ENCODE results near the gene ATP2B2.
"Not testable (repeated sequence)": the region's sequence is repeated elsewhere in the genome, so short reads cannot be mapped to it uniquely, and the experiment has no call there.

Gene ATP2B2

DNA sequence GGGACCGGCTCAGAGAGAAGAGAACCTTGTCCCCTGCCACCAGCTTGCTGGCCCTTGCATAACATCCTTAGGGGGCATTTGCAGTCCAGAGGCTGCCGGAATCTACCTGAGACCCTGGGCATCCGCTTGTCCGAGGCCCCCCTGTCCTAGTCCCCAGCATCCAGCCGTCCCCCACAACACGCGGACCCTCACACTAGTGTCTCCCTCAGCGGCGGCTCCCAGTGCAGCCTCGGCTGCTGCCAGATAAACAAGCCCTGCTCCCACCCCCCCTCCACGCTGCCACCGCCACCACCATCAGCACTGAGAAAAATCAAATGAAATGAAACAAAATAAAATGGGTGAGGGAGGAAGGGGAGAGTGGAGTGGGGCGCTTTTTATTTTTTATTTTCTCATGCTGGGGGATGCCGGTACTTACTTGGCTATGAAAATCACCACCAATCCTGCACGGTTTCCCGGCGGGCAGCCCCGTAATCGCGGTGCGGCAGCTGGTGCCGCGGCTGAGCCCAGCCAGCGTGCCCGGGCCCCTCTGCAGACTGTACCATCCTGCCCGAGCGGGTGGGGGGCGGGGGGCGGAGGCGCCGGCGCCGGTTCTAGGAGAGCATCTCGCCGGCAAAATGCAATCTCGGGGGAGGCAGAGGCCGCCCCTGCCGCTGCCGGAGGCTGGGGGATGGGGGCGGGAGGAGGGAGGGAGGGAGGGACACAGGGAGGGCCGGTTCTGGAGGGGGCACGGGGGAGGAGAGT, at the start of gene ATP2B2:
Gene ATP2B2, minus strand, starts transcription at position 537 of the 741 bp plus-strand sequence. CDS start 56,043 bp downstream, outside the sequence.
- DNase-seq, result peak in 3 of 14 donors; percentile 36 to 65 (median 47)

DNA sequence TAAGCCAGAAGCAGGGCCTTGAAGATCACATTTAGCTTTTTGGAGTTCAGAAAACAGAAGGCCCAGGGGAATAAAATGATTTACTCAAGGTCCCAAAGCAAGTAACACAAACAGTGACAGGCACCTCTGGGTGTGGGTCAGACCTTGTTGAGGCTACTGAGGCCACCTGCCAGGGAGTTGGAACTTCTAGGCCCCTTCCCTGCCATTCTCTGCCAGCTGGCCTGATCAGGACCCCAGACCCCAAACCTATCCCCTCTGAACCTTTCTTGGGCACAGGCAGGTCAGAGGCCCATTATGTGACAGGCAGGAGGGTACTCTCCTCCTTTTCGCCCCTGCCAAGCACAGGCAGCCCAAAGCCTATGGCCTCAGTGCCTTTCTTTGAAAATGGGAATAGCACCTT, 49.4 kb upstream of the ATP2B2 start:
- DNase-seq, result no peak

DNA sequence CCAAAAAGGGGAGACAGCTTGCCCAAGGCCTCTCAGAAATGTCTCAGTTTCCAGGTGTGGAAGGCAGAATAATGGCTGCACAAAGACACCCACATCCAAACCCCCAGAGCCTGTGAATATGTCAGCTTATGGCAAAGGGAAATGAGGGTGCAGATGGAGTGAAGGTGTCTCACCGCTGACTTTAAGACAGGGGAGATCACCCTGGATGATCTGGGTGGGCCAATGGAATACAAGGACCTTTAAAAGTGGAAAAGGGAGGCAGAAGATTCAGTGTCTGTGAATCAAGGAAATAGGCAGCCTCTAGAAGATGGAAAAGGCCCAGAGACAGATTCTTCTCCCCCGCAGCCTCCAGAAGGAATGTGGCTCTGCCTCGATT, 48.8 kb upstream of the ATP2B2 start:
- DNase-seq, result no peak

DNA sequence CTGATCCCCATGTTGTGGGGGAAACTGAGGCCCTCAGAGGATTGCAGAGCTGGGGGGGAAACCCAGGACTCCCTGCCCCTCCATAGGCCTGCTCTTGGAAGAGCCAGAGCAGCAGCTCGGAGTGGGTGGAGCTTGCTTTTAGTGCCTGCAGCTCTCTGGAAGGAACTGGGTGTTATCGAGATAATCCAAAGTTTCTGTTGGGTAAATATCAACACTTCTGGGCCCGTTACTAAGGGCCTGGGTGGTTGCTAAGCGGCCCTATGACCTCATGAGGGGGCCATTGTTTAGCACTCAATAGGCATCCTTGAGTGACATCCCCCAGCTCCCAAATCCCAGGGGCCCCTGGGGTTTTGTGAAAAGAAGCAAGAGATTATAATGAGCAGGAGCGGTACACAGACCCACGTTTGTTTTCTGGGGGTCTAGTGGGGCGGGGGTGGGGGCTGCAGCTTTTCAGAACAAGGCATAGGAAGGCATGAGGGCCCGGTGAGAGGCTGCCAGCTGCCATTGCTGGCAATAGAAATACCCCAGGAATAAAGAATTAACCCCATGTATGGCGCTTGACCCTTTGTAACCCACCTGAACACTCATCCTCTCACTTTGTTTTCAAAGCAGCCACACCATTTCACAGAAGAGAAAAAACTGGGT, 48.3 kb upstream of the ATP2B2 start:
- peak in 3 of 14 donors; percentile 10 to 17 (median 16) for DNase-seq

DNA sequence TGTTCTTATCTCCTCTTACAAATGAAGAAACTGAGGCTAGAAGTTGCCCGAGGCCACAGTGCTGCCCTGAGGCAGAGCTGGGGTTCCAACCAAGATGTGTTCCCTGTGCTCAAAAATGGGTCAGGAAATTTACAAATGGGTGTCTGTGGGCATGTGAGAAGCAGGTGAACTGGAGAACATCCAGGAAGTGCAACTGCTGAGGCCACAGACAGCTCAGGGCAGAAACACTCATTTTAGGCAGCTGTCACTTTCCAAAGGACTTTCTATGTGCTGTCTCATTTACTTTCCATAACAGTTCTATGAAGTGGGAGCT, 47.2 kb upstream of the ATP2B2 start:
- DNase-seq, result peak in 1 of 14 donors; percentile 63

DNA sequence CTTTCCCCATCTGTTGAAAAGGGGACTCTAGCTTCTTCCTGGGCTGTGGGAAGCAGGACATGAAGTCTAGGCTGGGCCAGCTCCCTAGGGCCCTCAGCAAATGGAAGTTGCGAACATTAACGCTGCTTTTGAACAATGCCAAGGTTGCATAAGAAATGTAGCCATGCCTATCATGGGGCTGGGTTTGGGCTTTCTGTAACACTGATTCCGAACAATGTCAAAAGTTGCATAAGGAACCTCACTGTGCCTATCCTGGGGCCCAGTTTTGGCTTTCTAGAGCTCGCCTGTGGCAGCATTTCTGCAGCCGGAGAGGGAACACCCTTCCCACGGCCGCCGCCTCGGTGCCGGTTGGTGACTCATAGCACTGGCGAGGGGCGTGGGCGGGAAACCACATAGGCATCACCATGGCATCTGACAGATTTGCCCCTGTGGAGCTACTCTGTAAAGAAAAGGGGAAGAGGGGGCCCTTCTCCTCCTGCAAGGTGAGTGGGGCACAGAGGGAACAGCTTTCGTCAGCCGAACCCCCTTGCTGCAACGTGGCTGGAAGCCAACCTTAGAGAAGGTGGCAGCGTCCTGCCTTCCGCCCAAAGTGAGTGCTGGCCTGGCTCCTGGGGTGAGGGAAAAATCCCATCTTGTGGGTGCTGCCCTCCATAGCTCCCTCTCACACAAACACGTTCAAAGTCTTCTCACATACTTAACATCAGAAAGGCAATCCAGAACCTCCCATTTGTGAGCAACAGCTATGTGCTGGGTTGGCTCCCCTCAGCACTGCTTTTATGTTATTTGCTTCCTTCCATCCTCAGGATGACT, 46.6 kb upstream of the ATP2B2 start:
- DNase-seq, result peak in 2 of 14 donors; percentile 17 to 63

DNA sequence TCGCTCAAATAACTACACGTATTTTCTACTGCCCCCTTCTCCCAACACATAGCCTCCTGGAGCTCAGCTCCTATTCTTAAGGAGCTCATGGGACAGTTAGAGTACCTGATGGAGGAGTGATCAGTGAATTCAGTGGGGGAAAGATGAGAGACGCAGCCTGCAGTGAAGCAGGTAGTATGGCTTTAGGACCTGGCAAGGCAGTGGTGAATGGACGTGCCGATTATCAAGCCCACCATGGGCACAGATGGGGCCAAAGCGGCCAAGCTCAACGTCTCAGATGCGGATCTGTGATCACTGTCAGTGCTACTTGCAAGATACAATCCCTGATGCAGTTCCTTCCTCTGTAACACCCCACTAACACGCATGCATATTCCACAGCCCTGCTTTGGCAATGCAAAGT, 45.8 kb upstream of the ATP2B2 start:
- no peak for DNase-seq

DNA sequence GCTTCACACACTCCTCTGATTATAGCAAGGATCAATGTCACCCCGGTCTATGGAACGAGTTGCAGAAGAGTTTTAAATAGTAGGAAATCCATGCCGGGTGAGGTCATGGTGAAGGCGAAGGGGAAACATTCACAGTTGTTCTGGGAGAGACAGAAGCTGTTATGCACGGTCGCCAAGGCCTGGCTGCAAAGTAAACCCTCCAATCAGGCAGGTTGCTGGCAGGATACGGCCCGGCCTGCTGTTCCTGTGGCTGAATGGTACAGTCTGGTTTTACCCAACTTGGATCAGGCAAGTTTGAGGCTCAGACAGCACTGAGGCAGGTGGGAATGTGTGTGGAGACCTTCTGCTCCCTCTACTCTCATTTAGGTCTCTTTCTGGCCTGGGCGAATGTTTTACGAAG, 45.3 kb upstream of the ATP2B2 start:
- DNase-seq, result peak in 1 of 14 donors; percentile 74

DNA sequence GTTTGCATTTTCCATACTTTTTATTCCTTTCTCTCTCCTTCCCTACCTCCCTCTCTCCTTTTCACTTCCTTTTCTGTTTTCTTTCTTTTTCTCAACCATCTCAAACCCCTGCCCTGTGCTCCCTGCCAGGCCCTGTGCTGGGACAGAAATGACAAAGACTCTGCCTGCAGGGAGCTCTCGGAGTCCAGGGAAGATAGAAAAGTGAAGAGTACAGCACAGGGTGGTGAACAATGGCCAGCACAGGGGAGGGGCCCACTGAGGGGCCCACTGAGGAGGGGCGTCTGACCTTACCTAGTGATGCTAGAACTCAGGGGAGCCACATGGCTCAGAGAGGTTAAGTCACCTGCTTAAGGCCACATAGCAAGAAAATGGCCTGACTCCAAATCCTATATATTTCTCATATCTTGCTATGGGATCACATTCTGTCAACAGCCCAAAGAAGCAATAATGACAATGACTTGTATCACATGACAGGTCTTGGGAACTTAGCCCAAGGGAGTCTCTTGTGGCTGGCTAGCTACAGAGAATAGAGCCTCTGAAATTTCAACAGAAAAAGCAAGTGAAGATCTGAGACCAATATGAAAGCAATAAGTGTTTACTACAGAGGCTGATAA, 44.3 kb upstream of the ATP2B2 start:
- DNase-seq, result no peak

DNA sequence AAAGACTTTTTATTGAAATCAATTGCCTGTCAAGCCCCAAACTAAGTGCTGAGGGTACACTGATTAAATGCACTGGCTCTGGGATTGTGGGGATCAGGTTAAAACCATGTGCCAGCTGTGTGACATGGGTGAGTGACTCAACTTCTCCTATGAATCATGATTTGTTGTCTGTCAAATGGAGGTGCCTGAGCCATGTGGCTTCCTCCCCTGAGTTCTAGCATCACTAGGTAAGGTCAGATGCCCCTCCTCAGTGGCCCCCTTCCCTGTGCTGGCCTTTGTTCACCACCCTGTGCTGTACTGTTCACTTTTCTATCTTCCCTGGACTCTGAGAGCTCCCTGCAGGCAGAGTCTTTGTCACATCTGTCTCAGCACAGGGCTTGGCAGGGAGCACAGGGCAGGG, 43.6 kb upstream of the ATP2B2 start:
- no peak for DNase-seq

DNA sequence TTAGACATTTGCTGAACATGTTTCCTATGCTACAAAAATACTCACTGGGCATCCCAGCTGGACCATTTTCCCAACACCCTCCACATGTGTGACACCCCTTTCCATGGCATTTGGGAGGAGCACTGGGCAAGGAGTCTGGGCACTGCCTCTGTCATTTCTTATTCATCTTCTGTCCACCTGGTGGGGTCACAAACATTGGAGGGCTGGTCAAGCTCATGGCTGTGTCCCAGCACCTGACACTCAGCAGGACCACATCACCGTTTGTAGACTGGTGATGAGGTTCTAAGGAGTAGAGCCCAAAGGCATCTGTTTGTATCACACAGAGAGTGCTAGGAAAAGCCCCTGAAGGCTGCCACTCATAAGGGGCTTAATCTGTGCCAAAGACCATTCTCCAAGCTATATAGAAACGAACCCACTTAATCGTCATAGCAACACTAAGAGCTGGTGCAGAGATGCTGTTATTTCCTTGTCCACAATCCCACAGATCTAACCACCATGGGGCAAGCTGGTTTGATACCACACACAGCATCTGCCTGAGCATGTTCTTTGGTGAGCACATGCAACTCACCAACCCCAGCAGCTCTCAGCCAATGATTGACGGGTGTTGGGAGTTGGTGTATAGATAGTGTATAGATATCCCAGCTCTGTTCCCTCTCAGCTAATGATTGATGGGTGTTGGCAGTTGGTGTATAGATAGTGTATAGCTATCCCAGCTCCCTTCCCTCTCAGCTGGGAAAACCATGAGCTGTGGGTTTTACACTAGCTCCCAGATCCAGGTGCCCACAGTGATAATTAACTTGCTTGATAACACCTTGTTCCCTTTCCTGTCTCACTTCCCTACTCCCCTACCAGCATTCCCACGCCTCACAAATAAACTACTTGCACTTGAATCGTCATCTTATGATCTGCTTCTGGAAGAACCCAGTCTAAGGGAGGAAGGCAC, 42.7 kb upstream of the ATP2B2 start:
- no peak for DNase-seq

DNA sequence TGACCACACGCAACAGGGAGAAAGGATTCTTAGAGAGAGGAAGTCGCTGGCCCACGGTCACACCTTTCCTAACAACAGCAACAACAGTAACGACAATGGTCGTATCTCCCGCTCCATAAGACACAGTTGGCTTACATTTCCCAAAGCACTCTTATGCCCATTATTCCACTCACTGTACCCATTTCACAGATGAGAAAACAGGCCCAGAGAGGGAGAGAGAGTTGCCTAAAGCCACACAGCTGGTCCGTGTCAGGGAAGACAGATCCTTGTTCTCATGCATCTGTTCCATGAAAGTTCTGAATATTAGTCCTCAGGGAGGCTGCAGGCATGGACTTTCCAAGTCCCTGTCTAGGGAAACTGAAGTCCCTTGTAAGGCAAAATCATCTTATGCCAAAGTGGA, 42.0 kb upstream of the ATP2B2 start:
- DNase-seq, result no peak

DNA sequence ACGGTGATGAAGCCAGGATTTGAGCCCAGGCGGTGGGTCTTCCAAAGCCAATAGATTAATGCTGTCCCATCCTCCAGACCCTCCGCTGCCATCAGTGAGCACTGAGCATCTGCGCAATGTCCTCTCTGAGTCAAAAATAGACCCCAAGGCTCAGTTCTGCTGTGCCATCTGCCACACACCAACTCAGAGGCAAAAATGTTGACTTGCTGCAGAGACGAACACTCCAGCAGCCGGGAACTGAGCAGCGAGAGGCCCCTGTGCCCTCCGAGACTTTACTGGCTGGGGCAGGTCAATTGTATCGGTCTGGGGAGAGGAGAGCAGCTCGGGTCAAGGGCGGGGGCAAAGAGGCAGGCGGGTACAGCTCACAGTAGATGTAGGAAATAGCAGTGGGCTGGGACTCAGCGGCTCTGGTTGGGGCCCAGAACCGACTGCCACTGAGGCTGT, 41.5 kb upstream of the ATP2B2 start:
- peak in 1 of 14 donors; percentile 79 for DNase-seq

DNA sequence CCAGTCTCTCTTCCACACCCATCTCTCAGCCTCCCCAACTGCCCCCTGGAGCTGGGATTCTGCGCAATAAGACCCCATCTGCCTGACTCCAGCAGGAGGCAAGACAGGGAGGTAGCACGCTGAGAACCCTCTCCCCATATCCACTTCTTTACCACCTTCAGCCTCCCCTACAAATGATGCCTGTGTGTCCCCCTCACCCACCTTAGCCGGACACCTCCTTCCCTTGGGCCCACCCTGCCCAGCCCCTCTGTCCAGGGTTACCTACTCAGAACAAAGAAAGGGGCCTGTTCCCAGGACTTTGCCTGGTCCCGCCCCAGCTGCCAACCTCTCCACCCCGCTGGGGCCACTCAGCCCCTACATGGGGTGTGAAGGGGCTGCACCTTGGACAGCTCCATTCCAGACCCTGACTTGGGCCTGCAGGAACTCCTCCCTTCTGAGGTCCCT, 40.8 kb upstream of the ATP2B2 start:
- no peak for DNase-seq

DNA sequence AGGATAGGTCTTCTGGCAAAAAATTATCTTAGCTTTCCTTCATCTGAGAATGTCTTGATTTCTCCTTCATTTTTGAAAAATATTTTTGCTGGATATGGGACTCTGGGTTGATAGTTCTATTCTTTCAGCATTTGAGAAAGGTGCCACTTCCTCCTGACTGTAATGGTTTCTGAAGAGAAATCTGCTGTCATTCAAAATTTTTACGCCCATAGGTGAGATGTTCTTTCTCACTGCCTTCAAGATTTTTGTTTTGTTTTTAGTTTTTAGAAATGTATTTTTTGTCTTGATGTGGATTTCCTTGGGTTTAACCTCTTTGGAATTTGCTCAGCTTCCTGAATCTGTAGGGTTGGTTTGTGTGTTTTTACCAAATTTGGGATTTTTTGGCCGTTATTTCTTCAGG, 37.1 kb upstream of the ATP2B2 start:
- DNase-seq, result no peak

DNA sequence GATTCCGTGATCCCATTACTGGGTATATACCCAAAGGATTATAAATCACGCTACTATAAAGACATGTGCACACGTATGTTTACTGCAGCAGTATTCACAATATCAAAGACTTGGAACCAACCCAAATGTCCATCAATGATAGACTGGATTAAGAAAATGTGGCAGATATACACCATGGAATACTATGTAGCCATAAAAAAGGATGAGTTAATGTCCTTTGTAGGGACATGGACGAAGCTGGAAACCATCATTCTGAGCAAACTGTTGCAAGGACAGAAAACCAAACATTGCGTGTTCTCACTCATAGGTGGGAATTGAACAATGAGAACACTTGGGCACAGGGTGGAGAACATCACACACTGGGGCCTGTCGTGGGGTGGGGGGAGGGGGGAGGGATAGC, 35.0 kb upstream of the ATP2B2 start:
- not testable (repeated sequence) for DNase-seq

DNA sequence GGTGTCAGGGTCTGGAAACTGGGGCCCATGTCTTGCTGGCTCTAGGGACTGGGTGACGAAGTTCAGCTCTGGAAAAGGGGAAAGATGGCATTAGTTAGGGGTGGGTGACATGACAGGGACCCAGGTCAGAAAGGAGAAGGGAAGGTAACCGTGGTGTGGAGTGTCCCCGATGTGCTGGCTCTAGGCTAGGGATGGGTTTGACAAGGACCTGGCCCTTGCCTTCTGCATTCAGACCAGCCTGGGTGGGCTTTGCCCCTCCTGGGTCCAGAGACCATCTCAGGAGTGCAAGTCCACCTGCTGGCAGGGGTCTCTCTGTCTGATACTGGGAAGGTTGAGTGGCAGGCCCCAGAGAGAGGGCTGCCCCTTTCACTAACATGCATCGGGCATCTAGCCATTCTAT, 28.7 kb upstream of the ATP2B2 start:
- no peak for DNase-seq

DNA sequence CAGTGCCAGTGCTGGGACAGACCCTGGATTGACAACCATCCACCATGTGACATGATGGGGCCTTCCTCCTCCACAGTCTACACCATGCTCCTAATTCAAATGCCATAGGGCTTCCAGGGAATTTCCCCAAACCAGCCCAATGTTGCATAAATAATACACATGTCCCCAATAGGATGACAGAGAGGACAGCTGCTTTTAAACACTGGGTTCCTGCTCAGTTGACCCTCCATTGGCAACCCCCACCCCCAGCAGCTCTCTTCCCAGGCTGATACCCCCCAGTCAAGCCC, 28.3 kb upstream of the ATP2B2 start:
- no peak for DNase-seq

DNA sequence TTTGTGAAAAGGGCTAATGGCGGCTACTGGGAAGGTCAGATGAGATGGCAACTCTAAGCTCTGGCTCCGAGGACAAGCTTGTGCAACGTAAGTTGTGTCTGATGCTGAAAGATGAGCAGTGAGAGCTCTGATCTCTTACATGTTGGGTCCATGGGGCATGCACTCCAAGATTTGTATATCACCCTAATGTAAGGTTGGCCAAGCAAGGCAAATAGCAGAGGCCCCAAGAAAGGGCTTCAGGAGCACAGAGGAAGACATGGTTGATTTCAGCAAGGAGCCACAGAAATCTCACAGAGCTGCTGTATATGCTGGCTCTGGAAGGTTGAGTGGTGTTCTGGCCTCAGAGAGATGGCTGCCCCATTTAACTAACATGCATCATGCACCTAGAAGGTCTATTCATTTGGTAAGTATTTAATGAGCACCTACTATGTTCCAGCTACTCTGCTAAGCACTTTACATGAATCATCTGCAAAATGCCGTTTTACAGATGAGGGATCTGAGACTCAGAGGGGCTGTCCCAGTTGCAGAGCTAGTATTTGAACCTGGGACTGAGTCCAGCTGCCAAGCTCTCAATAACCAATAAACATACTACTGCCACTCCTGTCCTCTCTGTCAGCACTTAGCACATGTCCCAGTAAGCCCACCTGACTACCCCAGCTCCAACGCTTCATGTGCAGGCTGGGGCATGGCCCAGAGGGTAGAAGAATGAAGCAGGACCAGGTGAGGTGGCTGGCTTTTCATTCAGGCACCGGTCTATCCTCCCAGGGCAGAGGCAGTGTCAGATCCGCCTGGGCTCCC, 27.8 kb upstream of the ATP2B2 start:
- DNase-seq, result no peak

DNA sequence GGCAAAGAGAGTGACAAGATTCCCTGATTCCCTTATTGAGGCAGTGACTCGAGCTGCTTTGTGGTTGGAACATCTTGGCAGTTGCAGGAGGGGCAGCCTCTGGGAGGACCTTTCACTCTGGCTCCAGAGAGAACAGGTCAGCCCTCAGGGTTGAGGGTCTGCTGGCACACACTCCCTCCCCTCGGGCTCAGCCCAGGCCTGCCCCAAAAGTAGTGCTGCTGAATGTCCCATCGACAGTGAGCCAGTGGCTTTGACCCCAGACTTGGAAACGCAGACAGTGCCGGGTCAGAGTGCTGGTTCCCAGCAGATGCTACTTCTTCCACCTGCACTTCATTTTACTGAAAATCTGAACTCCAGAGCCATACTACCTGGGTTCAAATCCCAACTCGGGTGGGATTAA, 25.6 kb upstream of the ATP2B2 start:
- DNase-seq, result no peak

DNA sequence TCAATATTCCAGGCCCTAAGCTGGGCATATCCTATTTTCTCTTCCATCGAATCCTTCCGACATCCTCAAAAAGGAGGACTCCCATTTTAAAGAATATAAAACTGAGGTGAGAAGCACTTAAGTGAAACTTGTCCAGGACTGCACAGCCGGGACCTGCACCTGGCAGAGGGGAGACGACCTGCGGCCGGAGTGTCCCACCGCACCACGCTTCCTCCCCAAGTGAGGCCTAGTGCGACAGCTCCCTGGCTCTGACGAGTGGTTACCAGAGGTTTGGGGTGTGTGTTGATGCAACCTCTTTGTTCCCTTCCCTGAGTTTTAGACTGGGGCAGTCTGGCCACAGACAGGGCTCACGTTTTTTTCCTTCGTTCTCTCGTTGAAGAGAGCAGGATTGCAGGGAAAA, 24.9 kb upstream of the ATP2B2 start:
- DNase-seq, result no peak
